Vagina (tissue), 2 donors: ENCODE data around the gene SRSF2.

ENCODE experiments used
- POLR2A ChIP-seq, 2 donors: fragments of 450-650 bp; IDR thresholded peaks; one replicate each; pipeline ENCODE4 v1.6.1; 2017; ENCODE audit warnings: antibody characterized with exemption in 2 of 2, mild to moderate bottlenecking in 2 of 2, moderate library complexity in 2 of 2
- POLR2AphosphoS5 ChIP-seq, 2 donors: sonication (generic); formaldehyde crosslinking; IDR thresholded peaks; one replicate each; pipeline ENCODE4 v1.9.0; 2017; ENCODE audit warnings: antibody characterized with exemption in 2 of 2, mild to moderate bottlenecking in 2 of 2, low read depth in 1 of 2; ENCODE audit not compliant: insufficient read depth in 1 of 2
- TF ChIP-seq, protein P1 (sequence below), 3 experiments: fragments of 450-650 bp in 2 of 3; fragments of 200-600 bp in 1 of 3; sonication (generic) in 1 of 3; IDR thresholded peaks; one replicate each; pipeline ENCODE4 v1.5.1; 2017 to 2019; ENCODE audit warnings: antibody characterized with exemption in 3 of 3, mild to moderate bottlenecking in 2 of 3, moderate library complexity in 2 of 3

DNA sequence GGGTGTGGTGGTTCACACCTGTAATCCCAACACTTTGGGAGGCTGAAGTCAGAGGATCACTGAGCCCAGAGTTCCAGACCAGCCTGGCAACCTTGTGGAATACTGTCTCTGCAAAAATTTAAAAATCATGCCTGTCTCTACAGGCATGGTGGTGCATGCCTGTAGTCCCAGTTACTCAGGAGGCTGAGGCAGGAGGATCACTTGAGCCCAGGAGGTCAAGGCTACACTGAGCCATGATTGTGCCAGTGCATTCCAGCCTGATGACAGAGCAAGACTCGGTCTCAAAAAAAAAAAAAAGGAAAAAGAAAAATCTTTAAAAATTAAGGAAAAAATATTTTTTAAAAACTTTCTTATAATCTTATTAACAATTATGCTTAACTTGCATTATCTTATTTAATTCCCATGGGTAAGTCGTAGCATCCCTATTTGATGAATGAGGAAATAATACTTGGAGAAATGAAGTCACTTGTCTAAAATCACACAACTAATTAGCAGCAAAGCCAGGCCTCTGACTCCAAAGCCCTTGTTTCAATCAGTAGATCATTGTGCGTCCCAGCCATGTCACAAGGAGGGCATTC, 14.4 kb upstream of the SRSF2 start:
- TF ChIP-seq POLR2A (IDR thresholded peaks at IDR 0.05): no peak
- TF ChIP-seq, protein P1, sequence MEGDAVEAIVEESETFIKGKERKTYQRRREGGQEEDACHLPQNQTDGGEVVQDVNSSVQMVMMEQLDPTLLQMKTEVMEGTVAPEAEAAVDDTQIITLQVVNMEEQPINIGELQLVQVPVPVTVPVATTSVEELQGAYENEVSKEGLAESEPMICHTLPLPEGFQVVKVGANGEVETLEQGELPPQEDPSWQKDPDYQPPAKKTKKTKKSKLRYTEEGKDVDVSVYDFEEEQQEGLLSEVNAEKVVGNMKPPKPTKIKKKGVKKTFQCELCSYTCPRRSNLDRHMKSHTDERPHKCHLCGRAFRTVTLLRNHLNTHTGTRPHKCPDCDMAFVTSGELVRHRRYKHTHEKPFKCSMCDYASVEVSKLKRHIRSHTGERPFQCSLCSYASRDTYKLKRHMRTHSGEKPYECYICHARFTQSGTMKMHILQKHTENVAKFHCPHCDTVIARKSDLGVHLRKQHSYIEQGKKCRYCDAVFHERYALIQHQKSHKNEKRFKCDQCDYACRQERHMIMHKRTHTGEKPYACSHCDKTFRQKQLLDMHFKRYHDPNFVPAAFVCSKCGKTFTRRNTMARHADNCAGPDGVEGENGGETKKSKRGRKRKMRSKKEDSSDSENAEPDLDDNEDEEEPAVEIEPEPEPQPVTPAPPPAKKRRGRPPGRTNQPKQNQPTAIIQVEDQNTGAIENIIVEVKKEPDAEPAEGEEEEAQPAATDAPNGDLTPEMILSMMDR (IDR thresholded peaks at IDR 0.05): no peak
- TF ChIP-seq POLR2AphosphoS5 (IDR thresholded peaks at IDR 0.05; ENCODE audit: insufficient read depth in 1 of 2, low read depth in 1 of 2): no peak
